GM21825 (cell line): ENCODE measurements around the gene NUTF2.

ENCODE experiments used
- ATAC-seq: cut with Tn5 transposase; IDR thresholded peaks from one replicate; pipeline ENCODE4 v1.9.1; 2021; ENCODE audit warnings: mild to moderate bottlenecking, moderate library complexity; ENCODE audit not compliant: unreplicated experiment

Gene NUTF2

DNA sequence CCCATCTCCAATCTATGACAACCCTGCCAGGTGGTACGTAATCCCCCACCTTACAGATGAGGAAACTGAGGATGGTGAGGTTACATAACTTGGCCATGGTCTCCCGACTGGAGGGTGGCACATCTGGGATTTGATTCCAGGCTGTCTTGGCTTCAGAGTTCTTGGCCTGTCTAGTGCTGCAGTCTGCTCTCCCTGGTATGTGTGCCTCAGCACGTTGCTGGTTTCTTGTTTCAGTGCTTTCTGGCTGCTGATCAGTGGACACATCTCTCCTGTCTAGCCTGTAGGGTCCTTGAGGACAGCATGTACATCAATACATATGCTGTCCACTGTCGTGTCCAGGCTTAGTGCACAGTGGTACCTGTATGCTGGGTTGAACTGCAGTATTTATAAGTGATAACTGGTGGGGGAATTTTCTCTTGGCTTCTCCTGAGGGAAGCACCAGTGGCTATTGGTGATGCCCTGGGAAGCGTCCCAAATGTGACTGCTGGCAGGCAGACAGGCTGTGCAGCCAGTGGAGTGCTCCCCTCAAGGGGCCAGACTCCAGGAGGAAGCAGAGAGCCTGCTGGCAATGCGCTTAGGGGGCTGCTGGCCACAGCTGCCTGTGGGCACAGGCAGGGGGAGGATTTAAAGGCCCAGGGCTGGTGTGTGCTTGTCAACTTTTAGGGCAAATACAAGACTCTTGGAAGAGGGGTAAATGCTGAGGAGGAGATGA, 70.6 kb downstream of the NUTF2 start:
- no peak for ATAC-seq

DNA sequence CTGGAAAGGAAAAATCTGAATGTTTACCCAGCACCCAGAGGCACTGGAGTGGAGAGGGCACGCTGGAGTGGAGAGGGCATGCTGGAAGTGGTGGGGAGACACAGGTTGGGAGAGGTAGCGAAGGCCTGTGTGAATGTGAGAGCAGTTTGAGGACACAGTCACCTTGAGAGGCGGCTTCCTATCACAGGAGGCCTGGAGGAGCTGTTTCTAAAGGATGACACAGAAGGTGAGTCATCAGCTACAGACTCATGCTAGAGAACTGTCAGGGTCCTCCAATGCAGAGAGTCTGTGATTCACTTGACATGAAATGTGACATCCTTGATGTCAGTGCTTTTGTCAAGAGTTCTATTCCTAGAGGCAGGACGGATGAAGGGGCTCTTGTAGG, 71.1 kb downstream of the NUTF2 start:
- no peak for ATAC-seq

DNA sequence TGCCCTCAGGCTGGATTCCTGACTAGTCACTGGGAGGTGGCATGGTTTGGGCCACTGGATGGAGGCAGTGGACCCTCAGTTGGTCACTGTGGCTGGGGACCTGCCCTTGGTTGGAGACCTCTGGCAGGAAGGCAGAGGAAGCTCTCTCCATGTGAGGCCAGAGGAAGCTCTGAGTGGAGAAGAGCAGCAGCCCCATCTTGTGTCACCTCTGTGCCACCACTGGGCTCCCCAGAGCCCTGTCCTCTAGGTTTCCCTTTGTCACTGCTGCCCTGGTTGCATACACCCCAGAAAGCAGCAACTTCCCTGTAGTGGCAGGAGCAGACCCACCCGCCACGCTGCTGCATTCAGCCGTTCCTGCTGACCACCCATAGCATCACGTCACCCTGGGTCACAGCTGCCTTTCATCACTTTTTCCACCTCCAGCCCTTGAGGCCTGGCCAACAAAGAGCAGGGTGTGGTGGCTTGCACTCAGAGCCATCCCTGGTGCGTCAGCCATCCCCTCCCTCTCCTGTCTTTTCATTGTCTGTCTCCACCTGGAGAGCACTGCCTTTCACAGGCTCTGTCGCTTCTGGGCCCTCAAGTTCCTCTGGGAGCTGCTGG, 73.0 kb downstream of the NUTF2 start:
- no peak for ATAC-seq
